ENCODE measurements around the gene CACNB4.
"Not testable (repeated sequence)": the region's sequence is repeated elsewhere in the genome, so short reads cannot be mapped to it uniquely, and the experiment has no call there.

CACNB4 gene

DNA sequence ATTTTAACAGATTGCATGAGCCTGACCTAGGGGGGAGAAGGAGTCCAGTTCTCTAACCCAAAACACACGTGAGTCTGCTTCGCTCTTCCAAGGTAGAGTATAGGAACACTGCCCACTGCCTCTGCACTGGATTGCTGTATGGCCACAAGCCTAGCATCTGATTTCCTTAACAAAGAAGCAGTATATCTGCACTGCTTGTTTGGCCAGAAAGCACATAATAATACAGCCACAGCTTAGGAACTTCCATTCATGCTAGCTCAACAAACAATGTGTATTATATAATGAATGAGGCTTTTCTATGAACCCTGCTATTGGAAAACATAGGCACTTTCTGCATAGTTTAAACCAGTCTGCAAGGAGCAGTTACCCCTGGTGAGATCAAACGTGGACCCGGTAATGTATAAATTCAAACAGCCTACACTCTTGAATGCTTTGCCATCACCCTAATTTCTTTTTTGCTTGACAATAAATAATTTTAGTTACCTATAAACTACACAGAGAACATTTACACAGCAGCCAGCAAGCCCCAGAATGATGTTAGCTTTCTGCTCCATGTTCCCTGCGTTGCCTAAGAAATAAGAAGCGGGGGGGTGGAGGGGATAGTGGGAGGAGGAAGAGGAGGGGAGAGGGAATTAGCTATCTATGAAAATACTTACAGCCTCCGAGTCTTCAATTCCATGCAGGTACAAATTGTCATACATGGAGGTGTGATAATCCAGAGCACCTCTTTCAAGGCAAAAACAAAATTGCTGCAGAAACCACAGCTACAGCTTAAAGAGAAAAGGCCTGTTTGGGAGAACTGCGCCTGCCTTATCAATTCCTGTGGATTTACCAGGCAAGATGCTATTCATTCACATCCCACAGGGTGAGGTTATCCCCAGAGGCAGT lies 125.6 kb downstream of the CACNB4 start:
- no peak for DNase-seq

DNA sequence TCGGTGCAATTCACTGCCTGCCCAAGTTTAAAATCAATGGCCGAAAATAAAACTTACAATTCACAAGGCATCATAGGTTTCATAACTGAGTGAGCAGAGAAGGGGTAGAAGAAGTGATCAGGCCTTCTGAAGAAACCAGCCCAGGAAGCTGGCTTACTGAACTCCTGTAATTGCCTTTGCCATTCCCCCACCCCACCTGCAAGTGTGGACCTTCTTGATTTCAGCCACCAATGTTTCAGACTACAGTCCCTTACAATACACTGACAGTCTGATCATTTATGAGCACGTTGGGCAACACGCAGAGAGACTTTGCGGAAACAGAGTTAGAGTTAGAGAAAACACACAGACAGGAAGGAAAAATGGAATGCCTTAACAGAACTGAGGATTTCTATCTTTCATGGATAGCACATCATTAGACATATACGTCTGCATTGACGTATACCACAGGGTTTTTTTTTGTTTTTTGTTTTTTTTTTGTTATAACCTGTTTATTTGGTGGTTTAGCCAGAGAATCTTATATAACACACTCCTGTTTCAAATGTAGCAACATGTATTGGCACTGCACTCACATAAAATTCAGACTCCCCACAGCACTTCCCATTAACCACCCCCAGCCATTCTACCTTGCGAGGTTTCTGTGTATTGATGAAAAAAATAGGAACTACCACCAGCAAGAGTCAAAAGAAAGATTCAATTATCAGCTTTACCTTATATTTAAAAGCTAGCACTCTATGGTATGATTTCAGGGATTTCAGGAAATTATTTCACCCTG lies 126.4 kb downstream of the CACNB4 start:
- no peak for DNase-seq

DNA sequence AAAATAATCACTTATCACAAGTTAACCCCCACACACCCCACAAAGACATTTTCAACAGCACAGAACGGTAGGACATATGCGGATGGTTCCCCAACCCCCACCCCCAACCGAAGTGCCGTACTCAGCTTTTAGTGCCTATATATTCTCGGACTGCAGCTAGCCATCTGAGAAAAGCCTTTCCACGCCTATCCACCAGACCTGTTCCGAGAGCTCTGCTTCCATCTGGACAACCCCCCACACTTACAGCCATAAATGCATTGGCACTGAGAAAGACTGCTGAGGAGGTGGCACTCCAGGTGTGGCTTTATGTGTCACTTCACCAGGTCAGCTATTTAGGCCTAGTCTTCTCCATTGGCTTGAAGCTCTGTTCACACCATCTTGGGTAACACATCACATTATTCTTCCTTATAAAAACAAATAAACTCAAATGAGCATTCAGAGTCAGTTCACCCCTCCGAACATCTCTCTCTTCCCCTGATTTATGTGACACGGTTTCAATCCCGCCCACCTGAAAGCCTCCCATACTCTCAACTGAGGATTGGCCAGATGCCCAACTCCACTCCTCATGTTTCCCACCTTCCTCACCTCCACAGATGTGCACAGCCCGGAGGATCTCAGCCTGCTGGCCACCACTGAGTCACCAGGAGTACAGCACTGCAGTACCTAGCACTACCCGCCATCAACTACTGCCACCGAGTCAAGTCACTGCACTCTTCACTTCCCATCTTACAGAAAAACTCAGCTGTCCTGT lies 127.4 kb downstream of the CACNB4 start:
- no peak for DNase-seq

DNA sequence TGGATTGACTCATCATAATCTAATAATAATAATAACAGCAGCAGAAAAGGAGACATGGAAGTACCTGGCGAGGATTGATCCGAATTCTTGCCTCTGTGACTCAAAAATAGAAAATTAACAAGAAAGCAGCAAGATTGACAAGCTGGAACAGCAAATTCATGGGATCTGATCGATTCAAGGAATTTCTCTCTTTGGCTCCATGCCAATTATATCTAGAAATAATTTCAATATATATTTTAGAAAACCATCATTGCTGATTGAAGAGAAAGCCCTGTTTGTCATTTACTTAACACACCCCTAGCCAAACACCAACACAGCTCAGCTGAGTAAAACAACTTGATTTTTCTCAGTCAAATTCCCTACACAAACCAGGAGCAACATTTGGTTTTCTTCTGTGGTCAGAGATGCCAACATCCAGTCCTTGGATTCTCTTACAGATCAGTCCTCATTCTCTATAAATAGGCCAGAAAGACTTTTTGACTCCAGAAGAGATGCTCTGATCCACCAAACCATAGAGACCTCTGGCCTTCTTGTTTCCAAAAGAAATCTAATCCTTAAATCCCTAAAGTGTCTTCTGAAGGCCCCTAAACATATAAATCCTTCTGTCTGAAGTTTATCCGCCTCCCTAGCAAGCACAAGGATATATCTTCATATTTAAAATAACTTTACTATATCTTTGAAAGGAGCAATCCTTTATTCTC lies 129.9 kb downstream of the CACNB4 start:
- no peak for DNase-seq

DNA sequence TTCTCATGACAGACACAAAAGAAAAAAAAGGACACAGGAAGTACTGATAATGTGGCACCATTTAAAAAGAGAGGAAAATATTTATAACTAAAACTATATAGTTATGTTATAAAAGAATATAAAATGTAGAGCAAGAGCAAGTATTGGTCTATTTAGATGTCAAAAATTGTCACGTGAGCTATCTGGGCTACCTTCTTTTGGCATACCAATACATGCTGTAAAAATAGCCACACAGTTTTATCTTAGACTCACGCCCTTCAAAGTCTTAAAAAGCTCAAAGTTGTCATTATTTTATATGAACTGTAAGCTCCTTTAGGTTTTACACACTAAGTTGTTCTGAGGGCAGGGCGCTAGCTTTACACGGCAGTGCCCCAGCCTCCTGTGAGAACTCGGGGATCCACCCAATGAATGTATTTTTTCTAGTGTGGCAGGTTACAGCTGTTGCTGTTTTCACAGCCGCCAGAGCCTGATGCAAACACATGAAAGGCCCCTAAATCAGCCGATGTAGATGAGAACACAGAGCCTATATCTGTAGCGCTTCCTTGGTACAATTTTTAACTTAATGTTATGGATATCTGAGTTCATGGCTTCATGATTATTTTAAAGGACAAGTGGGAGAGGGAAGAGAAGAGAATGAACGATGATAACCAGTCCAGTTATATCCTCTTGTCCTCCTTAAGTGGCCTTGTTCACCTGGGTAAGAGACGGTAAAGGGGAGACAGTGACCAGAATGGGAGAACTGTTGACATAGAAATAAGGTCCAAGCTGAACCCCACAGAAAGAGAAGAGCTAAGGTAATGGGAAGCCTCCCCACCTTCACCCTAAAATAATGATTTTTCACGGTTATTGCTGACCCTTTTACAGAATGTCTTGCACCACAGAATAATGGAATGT lies 130.8 kb downstream of the CACNB4 start:
- no peak for DNase-seq

DNA sequence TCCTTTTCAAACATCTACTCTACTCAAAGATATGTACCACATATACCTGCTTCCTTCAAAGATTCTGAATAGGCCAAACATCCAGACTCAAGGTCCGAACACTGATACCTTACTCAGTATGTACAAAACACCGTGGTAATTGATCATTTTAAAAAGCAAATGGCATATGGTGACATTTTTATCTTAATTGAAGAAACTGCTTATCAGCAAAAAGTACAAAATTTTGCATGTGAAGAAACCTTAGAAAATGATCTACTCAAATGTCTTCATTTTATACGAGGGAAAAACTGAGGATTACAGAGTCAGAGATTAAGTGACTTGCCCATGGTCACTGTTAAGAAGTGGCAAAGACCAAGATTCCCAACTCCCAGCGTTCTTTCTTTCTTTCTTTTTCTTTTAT lies 133.0 kb downstream of the CACNB4 start:
- no peak for DNase-seq

DNA sequence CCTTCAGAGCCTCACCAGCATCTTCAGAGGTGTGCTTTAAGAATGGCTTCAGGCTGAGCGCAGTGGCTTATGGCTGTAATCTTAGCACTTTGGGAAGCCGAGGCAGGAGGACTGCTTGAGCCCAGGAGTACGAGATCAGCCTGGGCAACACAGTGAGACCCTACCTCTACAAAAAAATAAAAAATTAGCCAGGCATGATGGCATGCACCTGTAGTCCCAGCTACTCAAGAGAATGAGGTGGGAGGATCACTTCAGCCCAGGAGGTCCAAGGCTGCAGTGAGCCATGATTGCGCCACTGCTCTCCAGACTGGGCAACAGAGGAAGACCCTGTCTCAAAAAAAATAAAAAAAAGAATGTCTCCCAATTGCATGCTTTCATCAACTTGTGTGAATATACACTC lies 137.3 kb downstream of the CACNB4 start:
- DNase-seq: no peak

DNA sequence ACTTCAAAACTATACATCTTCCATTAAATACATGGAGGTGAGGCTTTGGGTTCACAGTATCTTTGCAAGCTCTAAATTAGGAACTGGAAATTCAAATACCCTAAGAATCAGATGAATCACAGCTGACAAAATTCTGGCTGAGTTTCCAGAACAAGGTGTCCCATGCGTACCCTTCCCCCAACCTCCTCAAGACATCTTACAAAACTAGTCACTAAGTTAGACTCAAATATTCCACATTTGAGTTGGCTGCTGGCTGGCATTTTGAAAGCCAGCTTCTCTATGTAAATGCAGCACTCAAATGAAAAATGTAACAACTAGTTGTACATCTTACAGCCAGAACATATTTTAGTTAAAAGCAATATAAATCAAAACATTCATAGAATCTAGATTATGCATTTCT lies 139.6 kb downstream of the CACNB4 start:
- no peak for DNase-seq

DNA sequence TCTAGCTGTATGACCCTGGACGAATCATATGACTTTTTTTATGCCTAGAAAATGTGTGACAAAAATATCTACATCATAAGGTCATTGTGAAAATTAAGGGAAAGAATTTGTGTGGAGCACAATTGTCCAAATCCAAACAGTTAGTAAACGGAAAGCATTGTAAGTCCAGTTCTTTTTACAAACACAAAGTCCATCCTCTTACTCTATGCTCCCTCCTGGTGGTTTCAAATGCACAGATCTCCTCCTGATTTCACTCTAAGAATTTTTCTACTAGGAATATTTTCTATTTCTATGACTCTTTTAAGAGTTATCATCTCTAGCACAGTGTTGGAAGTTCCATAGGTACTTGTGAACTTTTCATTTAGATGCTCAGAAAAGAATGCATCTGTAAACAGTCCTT lies 145.4 kb downstream of the CACNB4 start:
- no peak for DNase-seq

DNA sequence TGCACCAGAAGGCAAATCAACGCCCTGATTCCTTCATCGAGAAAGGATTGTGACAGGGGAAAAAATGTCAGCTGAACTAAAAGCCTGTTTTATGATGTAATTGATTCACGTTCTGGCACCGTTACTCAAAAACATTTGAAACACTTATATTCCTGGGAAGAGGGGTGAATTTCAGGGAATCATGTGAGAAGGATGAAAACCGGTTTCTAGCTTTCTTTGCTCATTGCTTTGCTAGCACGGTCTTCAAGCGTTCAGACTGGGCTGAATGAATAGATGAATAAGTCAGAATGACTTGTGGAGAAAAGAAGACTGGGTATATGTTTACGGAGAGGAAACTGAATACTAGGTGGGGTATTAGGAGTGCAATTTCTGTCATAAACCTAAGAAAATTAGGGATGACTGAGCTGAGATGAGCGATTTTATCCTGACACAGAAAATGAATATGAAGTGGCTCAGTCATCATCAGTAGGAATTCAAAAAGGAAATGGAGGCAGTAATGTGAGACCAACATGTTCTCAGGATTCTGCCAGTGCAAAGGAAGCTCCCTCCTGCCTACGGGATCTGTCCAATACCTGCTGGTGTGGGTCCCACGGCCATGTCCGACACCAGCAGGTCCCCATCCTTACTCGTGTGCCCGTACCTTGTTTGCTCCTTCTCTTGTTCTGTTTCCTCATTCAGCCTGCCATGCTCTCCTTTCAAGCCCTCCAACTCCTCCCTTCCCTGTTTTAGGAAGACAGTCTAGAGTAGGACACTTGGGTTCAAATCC lies 146.0 kb downstream of the CACNB4 start:
- no peak for DNase-seq

DNA sequence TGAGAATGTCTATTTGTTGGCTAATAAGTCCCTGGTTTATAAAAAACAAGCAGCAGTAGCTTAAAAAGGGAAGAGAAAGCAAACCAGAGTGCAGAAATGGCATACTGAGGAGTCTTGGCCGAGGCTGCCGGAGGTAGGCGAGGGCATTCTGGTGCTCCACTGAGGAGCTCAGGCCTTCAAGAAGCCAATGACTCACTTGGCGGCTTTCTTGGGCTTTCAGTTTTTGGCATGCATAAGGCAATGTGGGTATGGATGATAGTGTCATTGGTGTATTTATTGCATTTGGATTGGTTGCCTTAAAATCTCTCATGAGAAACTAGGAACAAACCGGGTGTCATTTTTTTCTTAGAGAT lies 151.1 kb downstream of the CACNB4 start:
- no peak for DNase-seq

DNA sequence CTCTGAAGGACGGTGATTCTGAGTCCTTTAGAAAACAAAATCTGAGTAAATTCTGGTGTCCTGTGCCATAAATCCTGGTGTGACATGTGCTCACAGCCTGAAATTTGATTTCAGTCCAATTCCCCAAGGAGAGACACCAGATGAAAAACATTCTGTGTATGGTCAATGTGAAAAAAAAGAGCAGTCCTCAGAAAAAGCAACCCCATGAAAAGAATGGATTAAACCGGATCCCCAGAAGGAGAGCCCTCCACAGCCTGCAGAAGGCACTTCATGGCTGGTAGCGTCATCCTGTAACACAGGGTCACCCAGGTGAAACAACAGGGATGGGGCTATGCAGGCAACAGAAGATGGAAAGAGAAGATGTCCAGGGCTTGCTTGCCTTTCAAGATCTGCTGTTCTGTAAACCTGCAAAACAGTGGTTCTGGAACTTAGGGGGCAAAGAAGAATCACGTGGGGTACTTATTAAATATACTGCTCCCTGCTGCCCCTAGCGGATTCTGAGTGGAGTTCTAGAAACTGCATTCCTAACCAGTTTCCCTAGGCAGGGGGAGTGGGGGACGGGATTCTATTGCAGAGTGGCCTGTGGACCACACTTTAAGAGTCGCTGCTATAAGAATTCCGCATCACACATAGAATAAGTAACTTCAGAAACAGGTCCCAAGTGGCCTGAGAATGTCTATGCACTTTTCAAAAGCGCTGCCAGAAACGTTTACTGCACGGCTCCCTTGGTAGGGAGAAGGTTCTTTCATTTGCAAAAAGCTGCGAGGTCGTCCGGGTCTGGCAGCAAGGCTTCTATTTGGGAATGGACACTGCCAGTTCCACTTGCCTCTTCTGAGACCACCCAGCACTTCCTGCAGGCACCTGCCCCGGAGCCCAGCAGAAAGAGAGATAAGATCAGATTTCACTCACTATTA lies 151.7 kb downstream of the CACNB4 start:
- peak in 1 of 2 donors; percentile 12 for DNase-seq

DNA sequence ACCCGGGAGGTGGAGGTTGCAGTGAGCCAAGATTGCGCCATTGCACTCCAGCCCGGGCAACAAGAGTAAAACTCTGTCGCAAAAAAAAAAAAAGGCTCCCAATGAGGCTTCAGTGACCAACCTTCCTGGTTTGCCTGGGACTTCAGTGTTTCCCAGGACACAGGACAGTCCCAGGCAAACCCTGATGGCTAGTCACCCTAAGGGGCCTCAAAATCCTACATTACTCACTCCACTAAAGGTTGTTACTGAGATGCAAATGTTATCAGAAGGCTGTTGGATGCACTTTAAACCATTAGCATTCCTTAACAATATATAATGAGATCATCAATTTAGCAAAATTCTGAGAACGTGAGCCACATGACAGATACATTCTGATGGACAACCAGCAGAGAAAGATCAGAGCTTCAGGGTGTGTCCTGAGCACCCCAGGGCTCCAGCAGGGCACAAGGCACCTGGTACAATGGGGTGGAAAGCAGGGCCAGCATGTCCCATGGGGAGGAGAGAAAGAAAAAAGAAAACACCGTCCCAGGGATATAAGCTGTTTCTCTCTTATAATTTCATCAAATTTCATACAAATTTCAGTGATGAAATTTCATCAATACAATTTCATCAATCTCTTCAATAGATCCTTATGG lies 152.5 kb downstream of the CACNB4 start:
- no peak for DNase-seq

DNA sequence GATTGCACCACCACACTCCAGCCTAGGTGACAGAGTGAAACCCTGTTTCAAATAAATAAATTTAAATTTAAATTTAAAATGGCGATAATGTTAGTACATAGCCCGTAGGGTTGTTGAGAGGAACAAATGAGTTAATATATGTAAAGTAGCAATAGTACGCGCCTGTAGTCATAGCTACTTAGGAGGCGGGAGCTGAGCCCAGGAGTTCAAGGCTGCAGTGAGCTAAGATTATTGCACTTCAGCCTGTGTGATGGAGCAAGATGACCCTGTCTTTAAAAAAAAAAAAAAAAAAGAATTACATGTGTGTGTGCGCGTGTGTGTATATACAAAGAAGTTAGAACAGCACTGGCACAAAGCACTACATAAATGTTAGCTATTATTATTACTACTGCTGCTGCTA lies 153.2 kb downstream of the CACNB4 start:
- no peak for DNase-seq

DNA sequence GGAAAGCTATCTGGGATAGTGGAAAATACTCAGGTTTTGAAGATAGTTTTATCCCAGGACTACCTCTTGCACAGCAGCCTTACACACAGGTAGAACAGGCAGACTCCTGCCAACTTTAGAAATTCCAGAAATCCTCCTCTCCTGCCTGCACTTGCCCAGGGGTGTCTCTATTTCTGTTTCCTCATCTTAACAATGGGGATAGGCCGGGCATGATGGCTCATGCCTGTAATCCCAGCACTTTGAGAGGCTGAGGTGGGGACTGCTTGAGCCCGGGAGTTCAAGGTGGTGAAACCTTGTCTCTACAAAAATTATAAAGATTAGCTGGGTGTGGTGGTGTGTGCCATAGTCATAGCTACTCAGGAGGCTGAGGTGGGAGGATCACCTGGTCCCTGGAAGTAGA lies 153.7 kb downstream of the CACNB4 start:
- DNase-seq: no peak

DNA sequence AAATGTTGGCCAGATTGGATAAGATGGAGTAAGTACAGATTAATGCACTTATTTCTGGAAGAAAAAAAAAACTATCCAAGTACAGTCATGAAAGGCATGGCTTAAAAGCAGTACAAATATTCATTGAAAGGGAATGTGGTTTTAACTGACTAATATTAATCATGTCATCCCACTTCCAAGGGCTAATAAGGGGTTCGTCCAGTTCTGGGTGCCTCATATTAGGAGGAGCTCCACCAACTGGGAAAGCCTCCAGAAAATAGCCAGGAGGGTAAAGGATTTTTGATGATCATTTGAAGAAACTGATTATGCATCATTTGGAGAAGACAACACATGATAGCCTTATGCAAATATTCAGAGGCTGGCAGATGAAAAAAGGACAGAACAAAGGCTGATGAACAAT lies 155.4 kb downstream of the CACNB4 start:
- no peak for DNase-seq

DNA sequence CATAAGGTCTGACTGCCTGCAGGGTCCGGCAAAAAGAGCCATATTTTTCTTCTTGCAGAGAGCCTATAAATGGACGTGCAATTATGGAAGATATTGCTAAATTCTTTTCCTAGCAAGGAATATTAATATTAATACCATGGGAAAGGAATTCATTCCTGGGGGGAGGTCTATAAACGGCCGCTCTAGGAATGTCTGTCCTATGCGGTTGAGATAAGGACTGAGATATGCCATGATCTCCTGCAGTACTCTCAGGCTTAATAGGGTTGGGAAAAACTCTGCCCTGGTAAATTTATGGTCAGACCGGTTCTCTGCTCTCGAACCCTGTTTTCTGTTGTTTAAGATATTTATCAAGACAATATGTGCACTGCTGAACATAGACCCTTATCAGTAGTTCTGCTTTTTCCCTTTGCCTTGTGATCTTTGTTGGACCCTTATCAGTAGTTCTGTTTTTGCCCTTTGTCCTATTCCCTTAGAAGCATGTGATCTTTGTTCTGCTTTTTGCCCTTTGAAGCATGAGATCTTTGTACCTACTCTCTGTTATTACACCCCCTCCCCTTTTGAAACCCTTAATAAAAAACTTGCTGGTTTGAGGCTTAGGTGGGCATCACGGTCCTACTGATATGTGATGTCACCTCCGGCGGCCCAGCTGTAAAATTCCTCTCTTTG lies 156.2 kb downstream of the CACNB4 start:
- DNase-seq: not testable (repeated sequence)

DNA sequence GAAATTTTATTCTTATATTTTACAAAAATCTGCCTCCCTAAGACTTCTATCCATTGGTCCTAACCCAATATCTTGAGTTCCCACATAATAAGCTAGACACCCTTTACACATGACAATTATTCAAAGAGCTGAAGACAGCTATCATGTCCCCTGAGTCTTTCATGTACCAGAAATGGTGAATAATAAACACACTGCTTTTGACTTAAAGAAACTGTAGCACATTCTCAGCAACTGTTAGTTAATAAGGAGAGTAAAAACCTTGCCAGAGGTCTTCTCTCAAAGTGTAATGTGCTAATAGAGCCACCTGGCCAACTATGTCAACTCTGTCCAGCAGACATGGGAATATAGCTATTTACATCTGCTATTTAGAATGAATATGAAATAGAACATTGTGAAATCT lies 160.9 kb downstream of the CACNB4 start:
- DNase-seq: no peak

DNA sequence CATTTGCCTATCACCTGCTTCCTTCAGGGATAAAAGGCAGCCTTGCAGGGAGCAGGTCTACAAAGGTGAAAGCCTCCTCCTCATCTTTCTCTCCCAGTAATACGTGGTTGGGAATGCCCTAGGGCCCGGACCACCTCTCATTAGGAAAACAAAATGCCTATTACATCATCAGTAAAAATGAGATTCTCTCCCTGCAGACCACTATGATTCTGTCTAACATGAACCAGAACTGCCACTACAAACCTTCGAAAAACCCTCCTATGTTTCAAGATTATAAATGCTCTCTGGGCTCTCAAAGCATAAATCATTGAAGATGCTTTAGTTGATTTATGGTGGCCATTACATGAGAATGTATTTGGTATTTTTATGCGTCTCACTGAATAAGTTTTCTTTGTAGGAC lies 162.2 kb downstream of the CACNB4 start:
- no peak for DNase-seq
